ENCODE results near the gene TRIM41.

- TF ChIP-seq TSHZ2 (CRISPR knock-in tag; IDR thresholded peaks at IDR 0.05) (no peak), CSRNP3 (CRISPR knock-in tag; IDR thresholded peaks at IDR 0.05) (no peak), ZNF565 (CRISPR knock-in tag; conservative IDR thresholded peaks at IDR 0.05; ENCODE audit: low read depth) (no peak), PATZ1 (CRISPR knock-in tag; IDR thresholded peaks at IDR 0.05; ENCODE audit: borderline replicate concordance) (no peak), ISL1 (CRISPR knock-in tag; IDR thresholded peaks at IDR 0.05) (no peak), BACH2 (CRISPR knock-in tag; IDR thresholded peaks at IDR 0.05; ENCODE audit: borderline replicate concordance) (no peak), SNAI2 (CRISPR knock-in tag; IDR thresholded peaks at IDR 0.05) (no peak), ESRRG (CRISPR knock-in tag; IDR thresholded peaks at IDR 0.05) (no peak), ZFP30 (CRISPR knock-in tag; IDR thresholded peaks at IDR 0.05) (no peak), CSDC2 (CRISPR knock-in tag; IDR thresholded peaks at IDR 0.05) (no peak)
- TF ChIP-seq, protein P1, sequence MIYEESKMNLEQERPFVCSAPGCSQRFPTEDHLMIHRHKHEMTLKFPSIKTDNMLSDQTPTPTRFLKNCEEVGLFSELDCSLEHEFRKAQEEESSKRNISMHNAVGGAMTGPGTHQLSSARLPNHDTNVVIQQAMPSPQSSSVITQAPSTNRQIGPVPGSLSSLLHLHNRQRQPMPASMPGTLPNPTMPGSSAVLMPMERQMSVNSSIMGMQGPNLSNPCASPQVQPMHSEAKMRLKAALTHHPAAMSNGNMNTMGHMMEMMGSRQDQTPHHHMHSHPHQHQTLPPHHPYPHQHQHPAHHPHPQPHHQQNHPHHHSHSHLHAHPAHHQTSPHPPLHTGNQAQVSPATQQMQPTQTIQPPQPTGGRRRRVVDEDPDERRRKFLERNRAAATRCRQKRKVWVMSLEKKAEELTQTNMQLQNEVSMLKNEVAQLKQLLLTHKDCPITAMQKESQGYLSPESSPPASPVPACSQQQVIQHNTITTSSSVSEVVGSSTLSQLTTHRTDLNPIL (CRISPR knock-in tag; IDR thresholded peaks at IDR 0.05; ENCODE audit: low read depth), result no peak
Observed at GRCh38 chr5:181239062-181239663, 16.1 kb downstream of the TRIM41 start.

Data from SK-N-SH treated with all-trans-retinoic acid at 6 μM for 48 hours (cell line).